Measurements from ENCODE around the gene GAGE2A.
"Not testable (repeated sequence)": the region's sequence is repeated elsewhere in the genome, so short reads cannot be mapped to it uniquely, and the experiment has no call there.

DNA sequence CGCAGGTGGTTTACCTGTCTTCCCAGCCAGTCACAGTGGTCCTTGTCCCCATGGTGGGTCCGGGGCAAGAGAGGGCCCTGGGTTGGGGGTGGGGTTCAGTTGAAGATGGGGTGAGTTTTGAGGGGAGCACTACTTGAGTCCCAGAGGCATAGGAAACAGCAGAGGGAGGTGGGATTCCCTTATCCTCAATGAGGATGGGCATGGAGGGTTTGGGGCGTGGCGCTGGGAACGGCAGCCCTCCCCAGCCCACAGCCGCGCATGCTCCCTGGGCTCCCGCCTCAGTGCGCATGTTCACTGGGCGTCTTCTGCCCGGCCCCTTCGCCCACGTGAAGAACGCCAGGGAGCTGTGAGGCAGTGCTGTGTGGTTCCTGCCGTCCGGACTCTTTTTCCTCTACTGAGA is 19.2 kb upstream of the GAGE2A start, which contains the start of gene GAGE12G:
- TF ChIP-seq CTCF (conservative IDR thresholded peaks at IDR 0.05; ENCODE audit: low read length); EZH2phosphoT487 (IDR thresholded peaks at IDR 0.05; ENCODE audit: borderline replicate concordance, low read depth, low read length): not testable (repeated sequence)
